H9 (cell line): ENCODE data around the gene ANXA4. TPM values are rescaled to one million over a fixed set of nuclear protein-coding genes. Genes with fewer than 3 reads are reported as not detected.

Experiments used
- DNase-seq: peaks from one replicate; pipeline ENCODE4 v3.0.0-alpha.2; 2017
- H2AFZ ChIP-seq: one replicate; pipeline ENCODE4 v1.6.1; 2013; ENCODE audit warnings: mild to moderate bottlenecking, low read length, control low read depth, moderate library complexity
- H2AK5ac ChIP-seq: 2 replicates; pipeline ENCODE4 v1.6.1; 2013; ENCODE audit warnings: low read length, control low read depth, mixed read lengths; ENCODE audit not compliant: insufficient read length
- H2BK120ac ChIP-seq: one replicate; pipeline ENCODE4 v1.6.1; 2013; ENCODE audit warnings: low read depth, mild to moderate bottlenecking, low read length, control low read depth, inconsistent platforms; ENCODE audit not compliant: poor library complexity, severe bottlenecking
- H2BK12ac ChIP-seq: 2 replicates; pipeline ENCODE4 v1.6.1; 2013; ENCODE audit warnings: low read length, control low read depth, mixed read lengths, low read depth; ENCODE audit not compliant: insufficient read length
- H2BK15ac ChIP-seq: 2 replicates; pipeline ENCODE4 v1.6.1; 2013; ENCODE audit warnings: low read depth, low read length, control low read depth
- H2BK20ac ChIP-seq: one replicate; pipeline ENCODE4 v1.6.1; 2013; ENCODE audit warnings: low read depth, mild to moderate bottlenecking, low read length, control low read depth, inconsistent platforms; ENCODE audit not compliant: poor library complexity, severe bottlenecking
- H2BK5ac ChIP-seq: 2 replicates; pipeline ENCODE4 v1.6.1; 2013; ENCODE audit warnings: low read length, control low read depth, mixed read lengths; ENCODE audit not compliant: insufficient read length
- H3K14ac ChIP-seq: 2 replicates; pipeline ENCODE4 v1.6.1; 2013; ENCODE audit warnings: low read length, control low read depth; ENCODE audit not compliant: insufficient read depth
- H3K18ac ChIP-seq: 2 replicates; pipeline ENCODE4 v1.6.1; 2013; ENCODE audit warnings: low read depth, mild to moderate bottlenecking, mixed read lengths, low read length, control low read depth; ENCODE audit not compliant: insufficient read length
- H3K23ac ChIP-seq: 2 replicates; pipeline ENCODE4 v1.6.1; 2013; ENCODE audit warnings: low read length, control low read depth, mixed read lengths, low read depth; ENCODE audit not compliant: insufficient read length
- H3K23me2 ChIP-seq: 2 replicates; pipeline ENCODE4 v1.6.1; 2013; ENCODE audit warnings: low read depth, mild to moderate bottlenecking, mixed read lengths, low read length, control low read depth; ENCODE audit not compliant: insufficient read length, poor library complexity, severe bottlenecking
- H3K27ac ChIP-seq: 2 replicates; pipeline ENCODE4 v1.5.1; 2013; ENCODE audit warnings: low read length, control low read depth, mixed read lengths, low read depth; ENCODE audit not compliant: insufficient read length
- H3K27me3 ChIP-seq: 2 replicates; pipeline ENCODE4 v1.6.1; 2013; ENCODE audit warnings: low read length, control low read depth, inconsistent platforms; ENCODE audit not compliant: insufficient read depth
- H3K4ac ChIP-seq: 2 replicates; pipeline ENCODE4 v1.6.1; 2013; ENCODE audit warnings: low read depth, mild to moderate bottlenecking, control low read depth, inconsistent platforms, low read length, moderate library complexity
- H3K4me1 ChIP-seq: 2 replicates; pipeline ENCODE4 v1.6.1; 2013; ENCODE audit warnings: low read length, control low read depth, inconsistent platforms; ENCODE audit not compliant: insufficient read depth
- H3K4me2 ChIP-seq: 2 replicates; pipeline ENCODE4 v1.6.1; 2013; ENCODE audit warnings: low read length, control low read depth, mixed read lengths; ENCODE audit not compliant: insufficient read length, insufficient read depth
- H3K56ac ChIP-seq: 2 replicates; pipeline ENCODE4 v1.6.1; 2013; ENCODE audit warnings: low read depth, mild to moderate bottlenecking, mixed read lengths, low read length, control low read depth; ENCODE audit not compliant: insufficient read length
- H3K79me1 ChIP-seq: 2 replicates; pipeline ENCODE4 v1.6.1; 2013; ENCODE audit warnings: low read depth, mild to moderate bottlenecking, moderate library complexity, low read length, control low read depth, inconsistent platforms; ENCODE audit not compliant: insufficient read depth, poor library complexity, severe bottlenecking
- H3K79me2 ChIP-seq: 2 replicates; pipeline ENCODE4 v1.6.1; 2013; ENCODE audit warnings: low read length, control low read depth, inconsistent platforms; ENCODE audit not compliant: insufficient read depth
- H3K9ac ChIP-seq: 2 replicates; pipeline ENCODE4 v1.6.1; 2013; ENCODE audit warnings: low read length, control low read depth, mixed read lengths; ENCODE audit not compliant: insufficient read length; ENCODE audit errors: extremely low read depth
- H3K9me3 ChIP-seq: one replicate; pipeline ENCODE4 v1.6.1; 2013; ENCODE audit warnings: low read depth, low read length, inconsistent platforms; ENCODE audit not compliant: control insufficient read depth
- H3T11ph ChIP-seq: one replicate; pipeline ENCODE4 v1.6.1; 2013; ENCODE audit warnings: mild to moderate bottlenecking, low read length, control low read depth, inconsistent platforms
- H4K20me1 ChIP-seq: one replicate; pipeline ENCODE4 v1.6.1; 2013; ENCODE audit not compliant: control insufficient read depth, insufficient read length, insufficient read depth
- H4K5ac ChIP-seq: 2 replicates; pipeline ENCODE4 v1.6.1; 2013; ENCODE audit warnings: low read depth, mild to moderate bottlenecking, mixed read lengths, low read length, control low read depth; ENCODE audit not compliant: insufficient read length
- H4K8ac ChIP-seq: replicated peaks from 2 replicates; pipeline ENCODE4 v1.6.1; 2013; ENCODE audit warnings: low read length, control low read depth, mixed read lengths, low read depth; ENCODE audit not compliant: insufficient read length
- H4K91ac ChIP-seq: 2 replicates; pipeline ENCODE4 v1.6.1; 2013; ENCODE audit warnings: low read depth, mild to moderate bottlenecking, moderate library complexity, mixed read lengths, low read length, control low read depth; ENCODE audit not compliant: insufficient read length
- H3K27ac Mint-ChIP-seq, 3 experiments: 2 replicates in 2 of 3; 3 replicates in 1 of 3; pipeline ENCODE4 v1.8.0; 2020 to 2021; ENCODE audit warnings: mixed read lengths in 3 of 3, mild to moderate bottlenecking in 1 of 3, moderate library complexity in 1 of 3
- H3K27me3 Mint-ChIP-seq: 2 replicates; pipeline ENCODE4 v1.8.0; 2021; ENCODE audit warnings: low read depth, mild to moderate bottlenecking, moderate library complexity, mixed read lengths
- H3K36me3 Mint-ChIP-seq, 3 experiments: 2 replicates in 2 of 3; 3 replicates in 1 of 3; pipeline ENCODE4 v1.8.0; 2020 to 2021; ENCODE audit warnings: low read depth in 3 of 3, mixed read lengths in 3 of 3; ENCODE audit not compliant: insufficient read depth in 1 of 3
- H3K4me1 Mint-ChIP-seq, 2 experiments: 2 replicates each; pipeline ENCODE4 v1.8.0; 2020; ENCODE audit warnings: mixed read lengths in 2 of 2
- H3K4me3 Mint-ChIP-seq, 2 experiments: 2 replicates in 1 of 2; 3 replicates in 1 of 2; pipeline ENCODE4 v1.8.0; 2020 to 2021; ENCODE audit warnings: mild to moderate bottlenecking in 2 of 2, mixed read lengths in 2 of 2, moderate library complexity in 1 of 2
- H3K9me3 Mint-ChIP-seq, 2 experiments: 2 replicates in 1 of 2; 3 replicates in 1 of 2; pipeline ENCODE4 v1.8.0; 2020; ENCODE audit warnings: mild to moderate bottlenecking in 2 of 2, mixed read lengths in 2 of 2, moderate library complexity in 1 of 2
- CTCF ChIP-seq: fragments of 200-600 bp; sonication (generic); conservative IDR thresholded peaks from 3 replicates; pipeline ENCODE4 v1.8.0; 2021; ENCODE audit warnings: antibody characterized with exemption, mild to moderate bottlenecking
- WGBS: extraction: QIAGEN DNeasy Blood & Tissue Kit; methylation state at CpG from one replicate; pipeline ENCODE4 v1.1.7; 2013; ENCODE audit warnings: missing lambda C conversion rate, low lambda C conversion rate, mixed read lengths; ENCODE audit not compliant: insufficient read length; ENCODE audit errors: extremely low coverage; 5-methylcytosine and 5-hydroxymethylcytosine counted together
- total RNA-seq: library from RNA; stranded (reverse); gene quantifications from 2 replicates; pipeline ENCODE4 v1.2.1, GENCODE V29; 2021

The ANXA4 gene
- total RNA-seq, 1 experiment from 2014 or later: 14.4 TPM

GRCh38 chr2:69797836-69798289 is 55.9 kb downstream of the ANXA4 start:
- Histone ChIP-seq H3K79me2 (no peaks in the 10 kb centered on the region), H3K79me1 (no peaks in the 10 kb centered on the region), H3K56ac (no peak overlapping the region), H4K8ac (no peak overlapping the region), H3K4me2 (no peak overlapping the region), H2BK20ac (no peak overlapping the region), H2AFZ (no peak overlapping the region), H3K4ac (no peak overlapping the region), H2BK12ac (no peak overlapping the region), H2BK120ac (no peak overlapping the region), H3K23ac (no peak overlapping the region), H3K23me2 (no peaks in the 10 kb centered on the region), H4K20me1 (no peaks in the 10 kb centered on the region), H3K9me3 (no peaks in the 10 kb centered on the region), H3K9ac (peak overlapping the region; percentile 17), H3T11ph (no peak overlapping the region), H4K91ac (no peak overlapping the region), H3K27ac (no peak overlapping the region), H4K5ac (no peak overlapping the region), H2BK5ac (no peak overlapping the region), H2BK15ac (no peak overlapping the region), H2AK5ac (no peak overlapping the region), H3K18ac (no peak overlapping the region), H3K27me3 (no peaks in the 10 kb centered on the region; the same call in 1 of the 2 replicates), H3K4me1 (peaks cover 3% of the 10 kb centered on the region; the same call in 1 of the 2 replicates), H3K14ac (no peak overlapping the region)
- H3K36me3 Mint-ChIP-seq: no peaks in the 10 kb centered on the region
- WGBS: no CpG with 5 or more reads among the region's 3 CpGs
- no peak for TF ChIP-seq CTCF
- H3K27me3 Mint-ChIP-seq: no peaks in the 10 kb centered on the region
- H3K27ac Mint-ChIP-seq: no peak overlapping the region; a peak in 1 of 7 replicates
- H3K4me1 Mint-ChIP-seq: peaks cover 26 to 35% of the 10 kb centered on the region in 2 experiments
- H3K9me3 Mint-ChIP-seq: no peaks in the 10 kb centered on the region
- DNase-seq: no peak
- no peak overlapping the region for H3K4me3 Mint-ChIP-seq
